Effector memory CD4-positive, alpha-beta T cell (primary cell): Measurements from ENCODE around the gene RELN.

Experiments used
- DNase-seq, 3 donors: peaks; one replicate each; pipeline ENCODE4 v3.0.0-alpha.2; 2020
- H3K27ac ChIP-seq: 2 replicates; pipeline ENCODE4 v1.7.0; 2013; ENCODE audit warnings: mild to moderate bottlenecking, low read length, moderate library complexity; ENCODE audit not compliant: insufficient read depth, poor library complexity, severe bottlenecking
- H3K27me3 ChIP-seq: replicated peaks from 2 replicates; pipeline ENCODE4 v1.7.0; 2013; ENCODE audit warnings: mild to moderate bottlenecking, low read length; ENCODE audit not compliant: insufficient read depth, control insufficient read depth, poor library complexity, severe bottlenecking
- H3K36me3 ChIP-seq: 2 replicates; pipeline ENCODE4 v1.7.0; 2013; ENCODE audit warnings: mild to moderate bottlenecking, low read length, moderate library complexity; ENCODE audit not compliant: control insufficient read depth, insufficient read depth
- H3K4me1 ChIP-seq: 2 replicates; pipeline ENCODE4 v1.7.0; 2013; ENCODE audit warnings: low read length, mild to moderate bottlenecking; ENCODE audit not compliant: control insufficient read depth, insufficient read depth, poor library complexity, severe bottlenecking
- H3K4me3 ChIP-seq: 2 replicates; pipeline ENCODE4 v1.7.0; 2013; ENCODE audit warnings: low read length, low read depth, mild to moderate bottlenecking; ENCODE audit not compliant: insufficient read depth, poor library complexity, severe bottlenecking
- H3K9me3 ChIP-seq: 2 replicates; pipeline ENCODE4 v1.7.0; 2013; ENCODE audit warnings: mild to moderate bottlenecking, low read length, moderate library complexity; ENCODE audit not compliant: control insufficient read depth

RELN gene

DNA sequence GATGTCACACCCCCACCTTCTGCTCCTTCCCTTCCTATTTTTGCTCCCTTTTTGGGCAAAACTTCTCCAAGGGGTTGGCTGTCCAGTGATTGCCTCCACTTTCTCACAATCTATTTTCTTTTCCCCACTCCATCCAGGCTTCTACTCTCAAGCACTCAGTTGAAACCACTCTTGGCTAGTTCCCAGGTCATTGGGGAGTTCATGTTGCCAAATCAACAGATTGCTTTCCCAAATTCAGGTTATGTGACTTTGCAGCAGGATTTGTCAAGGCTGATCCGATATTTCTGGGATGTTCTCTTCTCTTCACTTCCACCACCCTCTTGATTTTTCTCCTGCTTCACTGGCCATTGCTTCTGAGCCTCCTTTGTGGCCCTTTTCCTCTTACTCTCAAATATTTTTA, 284.8 kb downstream of the RELN start:
- Histone ChIP-seq H3K27ac (no peak overlapping the region), H3K4me1 (no peaks in the 10 kb centered on the region), H3K4me3 (no peak overlapping the region), H3K27me3 (no peaks in the 10 kb centered on the region), H3K36me3 (no peaks in the 10 kb centered on the region), H3K9me3 (no peaks in the 10 kb centered on the region)
- no peak for DNase-seq

DNA sequence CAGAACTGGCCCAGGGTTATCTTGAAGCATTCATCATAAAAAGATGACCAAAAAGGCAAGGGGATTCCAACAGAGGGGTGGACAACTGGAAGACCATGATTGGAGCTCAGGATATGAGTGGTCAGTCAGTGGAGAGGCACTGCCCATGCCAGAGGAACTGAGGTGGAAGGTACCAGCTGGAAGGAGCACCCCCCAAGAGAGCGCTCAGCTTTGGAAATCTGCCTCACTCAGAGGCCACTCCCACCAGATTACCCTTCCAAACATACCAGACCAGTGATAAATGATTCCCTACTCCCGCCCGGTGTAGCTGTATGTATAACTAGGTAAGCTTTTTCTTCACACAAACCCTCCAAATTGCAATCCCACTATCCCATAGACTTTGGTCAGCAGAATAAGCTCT, 286.5 kb downstream of the RELN start:
- DNase-seq: no peak
- Histone ChIP-seq H3K27me3 (no peaks in the 10 kb centered on the region), H3K27ac (no peak overlapping the region), H3K36me3 (no peaks in the 10 kb centered on the region), H3K9me3 (no peaks in the 10 kb centered on the region), H3K4me1 (no peaks in the 10 kb centered on the region), H3K4me3 (no peak overlapping the region)

DNA sequence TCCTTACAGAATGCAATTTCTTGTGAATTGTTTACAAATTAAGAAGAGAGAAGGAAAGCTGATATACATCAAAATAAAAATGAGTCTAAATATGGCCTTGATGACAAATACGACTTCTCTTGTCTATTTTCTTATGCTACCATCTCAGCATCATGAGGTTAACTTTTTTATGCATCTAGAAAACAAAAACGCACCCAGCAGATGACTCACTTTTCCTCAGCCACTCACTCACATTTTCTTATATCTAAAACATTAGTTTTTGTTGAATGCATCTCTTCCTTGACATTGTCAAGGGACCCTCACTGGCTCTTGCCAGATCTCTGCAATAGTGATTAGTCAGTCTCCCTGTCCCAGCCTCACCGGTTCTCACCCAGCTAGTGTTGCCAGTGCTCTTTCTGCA, 287.0 kb downstream of the RELN start:
- Histone ChIP-seq H3K27me3 (no peaks in the 10 kb centered on the region), H3K36me3 (no peaks in the 10 kb centered on the region), H3K4me3 (no peak overlapping the region), H3K4me1 (no peaks in the 10 kb centered on the region), H3K27ac (no peak overlapping the region), H3K9me3 (no peaks in the 10 kb centered on the region)
- no peak for DNase-seq

GRCh38 chr7:103699032-103699431, 290.4 kb downstream of the RELN start:
- no peaks in the 10 kb centered on the region for H3K36me3 ChIP-seq
- H3K4me3 ChIP-seq: no peak overlapping the region
- no peaks in the 10 kb centered on the region for H3K4me1 ChIP-seq
- H3K27me3 ChIP-seq: no peaks in the 10 kb centered on the region
- H3K27ac ChIP-seq: no peak overlapping the region
- DNase-seq: no peak
- H3K9me3 ChIP-seq: no peaks in the 10 kb centered on the region

DNA sequence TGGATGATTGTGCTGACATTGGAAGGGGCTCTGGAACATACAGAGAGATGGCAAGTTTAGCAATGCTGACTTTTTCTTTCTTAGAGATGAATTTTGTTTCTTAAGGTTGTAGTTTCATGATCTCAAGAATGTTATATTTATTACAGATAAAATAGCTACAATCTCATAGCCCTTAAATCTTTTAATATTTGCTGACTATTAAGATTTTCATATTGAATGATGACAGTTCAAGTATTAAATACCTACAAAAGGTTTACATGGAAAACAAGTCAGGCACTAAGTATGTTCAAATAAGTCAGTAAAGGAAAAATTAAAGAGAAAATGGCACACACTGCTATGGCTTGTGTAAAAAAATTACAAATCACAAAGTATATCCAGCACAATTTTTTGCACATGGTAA, 291.4 kb downstream of the RELN start:
- no peak overlapping the region for H3K27ac ChIP-seq
- H3K9me3 ChIP-seq: no peaks in the 10 kb centered on the region
- no peaks in the 10 kb centered on the region for H3K4me1 ChIP-seq
- H3K27me3 ChIP-seq: no peaks in the 10 kb centered on the region
- DNase-seq: no peak
- no peaks in the 10 kb centered on the region for H3K36me3 ChIP-seq
- H3K4me3 ChIP-seq: no peak overlapping the region

- Histone ChIP-seq H3K4me1 (no peaks in the 10 kb centered on the region), H3K27me3 (no peaks in the 10 kb centered on the region), H3K9me3 (no peaks in the 10 kb centered on the region), H3K27ac (no peak overlapping the region), H3K4me3 (no peak overlapping the region), H3K36me3 (no peaks in the 10 kb centered on the region)
- DNase-seq: no peak
Measured at GRCh38 chr7:103695521-103695920, 293.9 kb downstream of the RELN start.

GRCh38 chr7:103694304-103694703, 295.2 kb downstream of the RELN start:
- no peaks in the 10 kb centered on the region for H3K27me3 ChIP-seq
- no peaks in the 10 kb centered on the region for H3K36me3 ChIP-seq
- no peak for DNase-seq
- H3K4me1 ChIP-seq: no peaks in the 10 kb centered on the region
- no peaks in the 10 kb centered on the region for H3K9me3 ChIP-seq
- no peak overlapping the region for H3K4me3 ChIP-seq
- H3K27ac ChIP-seq: no peak overlapping the region

- no peak overlapping the region for H3K27ac ChIP-seq
- no peaks in the 10 kb centered on the region for H3K4me1 ChIP-seq
- H3K27me3 ChIP-seq: no peaks in the 10 kb centered on the region
- no peak for DNase-seq
- H3K36me3 ChIP-seq: no peaks in the 10 kb centered on the region
- no peak overlapping the region for H3K4me3 ChIP-seq
- no peaks in the 10 kb centered on the region for H3K9me3 ChIP-seq
Measured at GRCh38 chr7:103691291-103691690, 298.2 kb downstream of the RELN start.

DNA sequence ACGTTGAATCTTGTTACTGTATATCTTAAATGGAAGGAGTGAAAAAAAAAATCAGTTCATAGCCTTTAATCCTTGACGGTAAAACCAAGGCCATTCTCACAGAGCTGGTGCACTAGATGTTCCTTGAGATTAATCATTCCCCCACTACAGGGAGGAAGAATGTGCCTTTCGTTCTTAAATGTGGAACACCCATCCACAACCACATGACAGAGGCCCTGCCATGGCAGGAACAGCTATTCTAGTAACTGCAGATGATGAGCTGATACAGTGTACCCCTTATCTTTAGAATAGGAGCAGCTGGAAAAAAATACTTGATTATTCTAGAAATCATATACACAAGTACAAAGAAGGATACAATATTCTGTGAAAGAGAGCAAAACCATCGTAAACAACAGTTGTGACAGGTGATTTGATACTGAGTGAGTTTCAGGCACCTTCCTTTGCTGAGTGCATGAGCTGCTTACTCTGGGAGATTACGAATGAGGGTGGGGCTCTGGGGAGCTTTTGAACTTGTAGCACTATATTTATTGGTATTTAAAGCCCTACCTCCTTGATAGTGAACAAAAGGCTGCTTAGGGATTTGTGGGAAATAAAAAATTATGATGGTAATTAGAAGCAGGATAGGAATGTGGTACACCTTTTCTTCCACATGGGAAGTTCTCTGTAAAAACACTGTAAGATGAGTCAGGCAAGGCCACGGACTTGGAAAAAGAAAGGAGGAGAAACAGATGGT, 299.1 kb downstream of the RELN start:
- Histone ChIP-seq H3K27ac (no peak overlapping the region), H3K4me3 (no peak overlapping the region), H3K36me3 (no peaks in the 10 kb centered on the region), H3K27me3 (no peaks in the 10 kb centered on the region), H3K4me1 (no peaks in the 10 kb centered on the region), H3K9me3 (no peaks in the 10 kb centered on the region)
- no peak for DNase-seq

DNA sequence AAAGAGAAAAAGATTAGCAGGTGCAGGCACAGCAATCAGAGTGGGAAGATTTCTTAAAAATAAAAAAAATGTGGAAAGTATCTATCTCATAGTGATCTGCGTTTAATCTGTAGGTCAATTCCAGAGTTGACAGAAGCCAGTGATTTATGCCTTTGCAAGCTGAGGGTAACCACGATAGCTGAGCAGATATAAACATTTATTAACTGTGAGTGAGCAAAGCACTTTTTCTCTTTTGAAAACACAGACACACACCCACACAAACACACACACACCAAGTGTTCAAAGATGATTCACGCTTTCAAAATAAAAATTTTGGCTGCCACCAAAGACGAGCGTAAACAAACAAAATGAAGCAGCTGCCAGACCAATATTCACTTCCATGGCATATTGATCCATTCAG, 300.2 kb downstream of the RELN start:
- no peak for DNase-seq
- no peaks in the 10 kb centered on the region for H3K36me3 ChIP-seq

More for the DNA sequence above, 300.2 kb downstream of the RELN start:
- Histone ChIP-seq H3K4me3 (no peak overlapping the region), H3K4me1 (no peaks in the 10 kb centered on the region), H3K27me3 (no peaks in the 10 kb centered on the region), H3K9me3 (no peaks in the 10 kb centered on the region), H3K27ac (no peak overlapping the region)
